ENCODE measurements around the gene FAHD2B. TPM values are rescaled to one million over a fixed set of nuclear protein-coding genes. Genes with fewer than 3 reads are reported as not detected.
"Not testable (repeated sequence)": the region's sequence is repeated elsewhere in the genome, so short reads cannot be mapped to it uniquely, and the experiment has no call there.

FAHD2B gene, protein sequence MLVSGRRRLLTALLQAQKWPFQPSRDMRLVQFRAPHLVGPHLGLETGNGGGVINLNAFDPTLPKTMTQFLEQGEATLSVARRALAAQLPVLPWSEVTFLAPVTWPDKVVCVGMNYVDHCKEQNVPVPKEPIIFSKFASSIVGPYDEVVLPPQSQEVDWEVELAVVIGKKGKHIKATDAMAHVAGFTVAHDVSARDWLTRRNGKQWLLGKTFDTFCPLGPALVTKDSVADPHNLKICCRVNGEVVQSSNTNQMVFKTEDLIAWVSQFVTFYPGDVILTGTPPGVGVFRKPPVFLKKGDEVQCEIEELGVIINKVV
- polyA plus RNA-seq (17.3 and 23.8 TPM in 2 replicates), polyA minus RNA-seq (5.4 and 6.9 TPM in 2 replicates)

DNA sequence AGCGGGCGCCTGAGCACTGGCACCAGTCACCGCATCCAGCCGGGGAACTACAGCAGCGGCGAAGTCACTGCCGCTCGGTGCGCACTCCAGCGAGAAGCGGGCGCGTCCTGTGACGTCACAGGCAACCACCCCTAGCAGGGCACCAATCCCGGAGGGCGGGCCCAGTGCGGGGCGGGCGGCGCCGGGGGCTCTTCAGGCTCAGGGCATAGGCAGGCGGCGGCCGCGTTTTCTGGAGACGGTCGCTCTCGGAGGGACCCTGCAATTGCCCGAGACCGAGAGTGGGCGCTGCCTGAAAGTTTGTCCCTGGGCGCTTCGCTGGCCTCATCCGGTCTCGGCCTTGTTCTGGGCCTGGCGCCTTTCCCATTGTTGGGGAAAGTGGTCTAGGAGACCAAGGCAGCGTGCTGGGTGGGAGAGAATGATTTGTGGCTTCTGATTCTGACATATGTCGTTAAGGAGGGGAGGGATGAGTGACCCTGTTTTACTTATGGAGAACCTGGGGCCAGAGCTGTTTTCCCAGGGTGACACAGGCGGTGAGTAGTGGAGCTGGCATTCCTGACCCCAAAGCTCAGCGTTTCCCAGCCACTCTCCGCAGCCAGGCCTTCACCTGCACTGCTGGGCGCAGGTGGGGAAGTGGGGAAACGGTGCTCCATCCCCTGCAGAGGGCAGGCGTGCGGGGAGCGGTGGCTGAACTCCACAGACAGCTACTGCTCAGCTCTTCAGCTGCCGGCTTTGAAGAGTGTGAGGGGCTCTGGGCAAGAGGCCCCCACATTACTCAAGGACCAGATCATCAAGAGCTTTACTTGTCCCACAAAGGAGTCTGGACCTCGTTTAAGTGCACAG is at the start of gene FAHD2B:
TSS of gene FAHD2B (minus strand) at position 111 of the 840 bp plus-strand sequence. CDS start 3,176 bp downstream, outside the sequence.
- H3K9ac ChIP-seq (ENCODE audit: low read length) = peak within 1 kb of the TSS; percentile 26

GRCh38 chr2:97144016-97144415 is 49.3 kb upstream of the FAHD2B start:
- H3F3A ChIP-seq (ENCODE audit: insufficient read depth, low read length, poor library complexity, severe bottlenecking); H3K4me2 ChIP-seq (ENCODE audit: low read length); H3K36me3 ChIP-seq (ENCODE audit: insufficient read depth, low read length); H3K27me3 ChIP-seq (ENCODE audit: insufficient read depth, low read depth, low read length); H3K79me2 ChIP-seq (replicated peaks; ENCODE audit: insufficient read depth, low read length); H3K9me3 ChIP-seq (ENCODE audit: low read length); H3K9ac ChIP-seq (ENCODE audit: low read length); H3K27ac ChIP-seq (ENCODE audit: low read length); H4K20me1 ChIP-seq (ENCODE audit: insufficient read depth); H2AFZ ChIP-seq (ENCODE audit: low read depth, low read length); H3K9me2 ChIP-seq (ENCODE audit: insufficient read depth, low read length); H3K4me3 ChIP-seq (ENCODE audit: low read length): not testable (repeated sequence)

More for the DNA sequence above, at the start of gene FAHD2B:
- not testable (repeated sequence) for H3K9me3 ChIP-seq (ENCODE audit: low read length); H3K27me3 ChIP-seq (ENCODE audit: insufficient read depth, low read depth, low read length); H3K27ac ChIP-seq (ENCODE audit: low read length); H3F3A ChIP-seq (ENCODE audit: insufficient read depth, low read length, poor library complexity, severe bottlenecking); H2AFZ ChIP-seq (ENCODE audit: low read depth, low read length); H4K20me1 ChIP-seq (ENCODE audit: insufficient read depth); H3K4me2 ChIP-seq (ENCODE audit: low read length); H3K79me2 ChIP-seq (replicated peaks; ENCODE audit: insufficient read depth, low read length); H3K36me3 ChIP-seq (ENCODE audit: insufficient read depth, low read length); H3K9me2 ChIP-seq (ENCODE audit: insufficient read depth, low read length)
- peak within 1 kb of the TSS; percentile 55 for H3K4me3 ChIP-seq (ENCODE audit: low read length)

- H3K4me3 ChIP-seq (ENCODE audit: low read length); H2AFZ ChIP-seq (ENCODE audit: low read depth, low read length); H3K9me3 ChIP-seq (ENCODE audit: low read length); H3K9ac ChIP-seq (ENCODE audit: low read length); H3K4me2 ChIP-seq (ENCODE audit: low read length); H3K27me3 ChIP-seq (ENCODE audit: insufficient read depth, low read depth, low read length); H3K9me2 ChIP-seq (ENCODE audit: insufficient read depth, low read length); H3K27ac ChIP-seq (ENCODE audit: low read length); H3K79me2 ChIP-seq (replicated peaks; ENCODE audit: insufficient read depth, low read length); H4K20me1 ChIP-seq (ENCODE audit: insufficient read depth); H3K36me3 ChIP-seq (ENCODE audit: insufficient read depth, low read length); H3F3A ChIP-seq (ENCODE audit: insufficient read depth, low read length, poor library complexity, severe bottlenecking): not testable (repeated sequence)
These were observed 34.4 kb upstream of the FAHD2B start for GRCh38 chr2:97129090-97129489.

DNA sequence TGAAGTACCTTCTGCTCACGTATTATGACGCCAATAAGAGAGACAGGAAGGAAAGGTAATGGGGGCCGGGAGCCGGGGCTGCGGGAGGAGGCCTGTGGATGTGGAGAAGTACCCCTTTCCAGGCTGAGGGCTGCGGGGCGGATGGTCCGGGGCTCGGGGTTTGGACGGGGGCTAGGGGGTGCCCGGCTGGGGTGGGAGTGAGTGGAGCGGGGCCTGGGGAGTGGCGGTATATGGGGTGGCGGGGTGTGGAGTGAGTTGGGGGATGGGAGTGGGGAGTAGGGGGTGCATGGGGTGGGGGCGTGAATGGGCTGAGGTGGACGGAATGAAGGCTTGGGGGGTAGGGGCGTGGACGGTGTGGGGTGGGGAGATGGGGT is 19.2 kb upstream of the FAHD2B start:
- Histone ChIP-seq H3K9ac (ENCODE audit: low read length) (peak overlapping the region; percentile 84), H2AFZ (ENCODE audit: low read depth, low read length) (peak overlapping the region; percentile 8), H3K27ac (ENCODE audit: low read length) (peak overlapping the region; percentile 88), H3K4me3 (ENCODE audit: low read length) (peak overlapping the region; percentile 69)
- not testable (repeated sequence) for H4K20me1 ChIP-seq (ENCODE audit: insufficient read depth); H3F3A ChIP-seq (ENCODE audit: insufficient read depth, low read length, poor library complexity, severe bottlenecking); H3K9me2 ChIP-seq (ENCODE audit: insufficient read depth, low read length); H3K9me3 ChIP-seq (ENCODE audit: low read length); H3K4me2 ChIP-seq (ENCODE audit: low read length); H3K79me2 ChIP-seq (replicated peaks; ENCODE audit: insufficient read depth, low read length); H3K36me3 ChIP-seq (ENCODE audit: insufficient read depth, low read length); H3K27me3 ChIP-seq (ENCODE audit: insufficient read depth, low read depth, low read length)

DNA sequence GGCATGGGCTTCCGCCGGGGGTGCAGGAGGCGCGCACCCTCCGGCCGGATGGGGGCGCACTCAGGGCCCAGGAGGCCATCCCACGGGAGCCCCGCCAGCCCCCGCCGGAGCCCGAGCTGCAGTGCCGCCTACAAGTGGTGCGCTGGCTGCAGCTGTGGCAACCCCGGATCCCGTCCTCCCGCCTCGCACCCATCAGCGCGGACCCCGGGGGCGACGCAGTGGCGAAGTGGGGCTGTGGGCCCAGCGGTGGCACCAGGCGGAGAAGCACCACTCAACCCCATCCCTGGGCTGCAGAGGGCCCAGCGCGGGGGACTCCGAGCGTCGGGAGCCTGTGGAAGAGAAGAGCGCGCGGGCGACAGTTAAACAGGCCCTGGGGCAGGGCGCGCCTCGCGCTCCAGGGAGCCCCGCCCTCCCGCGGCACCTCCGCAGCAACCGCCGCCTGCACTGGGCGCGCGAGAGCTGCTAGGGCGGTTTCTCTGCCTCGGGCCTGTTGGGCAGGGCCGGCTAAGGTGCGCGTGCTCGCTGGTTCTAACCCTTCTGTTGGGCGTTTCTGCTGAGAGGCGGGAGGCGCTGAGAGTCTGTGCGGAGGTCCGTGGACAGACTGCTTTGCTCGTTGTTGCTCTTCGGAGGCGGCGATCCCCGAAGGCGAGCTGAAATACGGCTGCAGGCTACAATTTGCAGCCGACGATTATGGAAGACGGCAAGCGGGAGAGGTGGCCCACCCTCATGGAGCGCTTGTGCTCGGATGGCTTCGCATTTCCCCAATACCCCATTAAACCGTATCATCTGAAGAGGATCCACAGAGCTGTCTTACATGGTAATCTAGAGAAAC is 18.6 kb upstream of the FAHD2B start, which contains the start of gene ANKRD36:
TSS of gene ANKRD36 (plus strand) at position 104 of the 832 bp plus-strand sequence. CDS start at position 691, 587 bp downstream.
- H3K79me2 ChIP-seq (replicated peaks; ENCODE audit: insufficient read depth, low read length); H3K9me3 ChIP-seq (ENCODE audit: low read length); H3F3A ChIP-seq (ENCODE audit: insufficient read depth, low read length, poor library complexity, severe bottlenecking); H3K9me2 ChIP-seq (ENCODE audit: insufficient read depth, low read length); H3K27me3 ChIP-seq (ENCODE audit: insufficient read depth, low read depth, low read length); H4K20me1 ChIP-seq (ENCODE audit: insufficient read depth); H3K36me3 ChIP-seq (ENCODE audit: insufficient read depth, low read length): not testable (repeated sequence)
- Histone ChIP-seq H2AFZ (ENCODE audit: low read depth, low read length) (peak within 1 kb of the TSS; percentile 49), H3K4me2 (ENCODE audit: low read length) (peak within 1 kb of the TSS; percentile 70), H3K9ac (ENCODE audit: low read length) (peak within 1 kb of the TSS; percentile 84), H3K27ac (ENCODE audit: low read length) (peak within 1 kb of the TSS; percentile 88), H3K4me3 (ENCODE audit: low read length) (peak within 1 kb of the TSS; percentile 69)
- TF ChIP-seq POLR2AphosphoS5 (IDR thresholded peaks at IDR 0.05) (peak; percentile 77), TAF1 (IDR thresholded peaks at IDR 0.05; ENCODE audit: low read depth) (peak; percentile 59), REST (IDR thresholded peaks at IDR 0.05; ENCODE audit: borderline replicate concordance) (peak; percentile 14)
- TF ChIP-seq, protein P1, sequence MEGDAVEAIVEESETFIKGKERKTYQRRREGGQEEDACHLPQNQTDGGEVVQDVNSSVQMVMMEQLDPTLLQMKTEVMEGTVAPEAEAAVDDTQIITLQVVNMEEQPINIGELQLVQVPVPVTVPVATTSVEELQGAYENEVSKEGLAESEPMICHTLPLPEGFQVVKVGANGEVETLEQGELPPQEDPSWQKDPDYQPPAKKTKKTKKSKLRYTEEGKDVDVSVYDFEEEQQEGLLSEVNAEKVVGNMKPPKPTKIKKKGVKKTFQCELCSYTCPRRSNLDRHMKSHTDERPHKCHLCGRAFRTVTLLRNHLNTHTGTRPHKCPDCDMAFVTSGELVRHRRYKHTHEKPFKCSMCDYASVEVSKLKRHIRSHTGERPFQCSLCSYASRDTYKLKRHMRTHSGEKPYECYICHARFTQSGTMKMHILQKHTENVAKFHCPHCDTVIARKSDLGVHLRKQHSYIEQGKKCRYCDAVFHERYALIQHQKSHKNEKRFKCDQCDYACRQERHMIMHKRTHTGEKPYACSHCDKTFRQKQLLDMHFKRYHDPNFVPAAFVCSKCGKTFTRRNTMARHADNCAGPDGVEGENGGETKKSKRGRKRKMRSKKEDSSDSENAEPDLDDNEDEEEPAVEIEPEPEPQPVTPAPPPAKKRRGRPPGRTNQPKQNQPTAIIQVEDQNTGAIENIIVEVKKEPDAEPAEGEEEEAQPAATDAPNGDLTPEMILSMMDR (IDR thresholded peaks at IDR 0.05; ENCODE audit: poor library complexity, severe bottlenecking) = peak; percentile 57
